ENCODE data around the gene PHF19. TPM values are rescaled to one million over a fixed set of nuclear protein-coding genes. Genes with fewer than 3 reads are reported as not detected.
A peak's percentile ranks its signal among the peaks of the same experiment; 100 is the strongest.

Gene PHF19
- total RNA-seq, 2 experiments from 2014 or later = 210 to 216 TPM

- Mint-ChIP-seq H3K36me3 (ENCODE audit: low read depth) (peaks cover 24% of the 10 kb centered on the region), H3K4me1 (ENCODE audit: low read depth) (peaks cover 65% of the 10 kb centered on the region), H3K27ac (peak overlapping the region; percentile 16), H3K4me3 (no peak overlapping the region), H3K27me3 (no peaks in the 10 kb centered on the region), H3K9me3 (no peaks in the 10 kb centered on the region)
- ChIA-PET CTCF (interaction anchor here (0.7 to 1.7 kb wide), 3 partner anchors 8 to 51 kb away, joined by 3 read pairs; no protein-coding TSS in a partner anchor), POLR2A (interaction anchor here (60.2 to 67.1 kb wide), 2 partner anchors 9 to 26 kb away, joined by 2439 read pairs; partner anchors contain the start of genes PHF19 and TRAF1)
- TF ChIP-seq CTCF (IDR thresholded peaks at IDR 0.05) = no peak
- ATAC-seq (no peak), DNase-seq (no peak)
- intact Hi-C loops (cut with micrococcal nuclease) = no loop called here
Observed at GRCh38 chr9:120885958-120886357, 9.0 kb upstream of the PHF19 start.

GRCh38 chr9:120885457-120885856 is 8.5 kb upstream of the PHF19 start:
- H3K27ac Mint-ChIP-seq = no peak overlapping the region
- ChIA-PET CTCF (interaction anchor here (0.7 to 1.7 kb wide), 2 partner anchors 8 to 35 kb away, joined by 3 read pairs; no protein-coding TSS in a partner anchor), POLR2A (interaction anchor here (60.2 to 67.1 kb wide), 2 partner anchors 9 to 27 kb away, joined by 2439 read pairs; partner anchors contain the start of genes PHF19 and TRAF1)
- TF ChIP-seq CTCF (IDR thresholded peaks at IDR 0.05) = no peak
- H3K9me3 Mint-ChIP-seq = no peaks in the 10 kb centered on the region
- DNase-seq (no peak), ATAC-seq (no peak)
- peaks cover 19% of the 10 kb centered on the region for H3K36me3 Mint-ChIP-seq (ENCODE audit: low read depth)
- H3K27me3 Mint-ChIP-seq = no peaks in the 10 kb centered on the region
- peaks cover 65% of the 10 kb centered on the region for H3K4me1 Mint-ChIP-seq (ENCODE audit: low read depth)
- no peak overlapping the region for H3K4me3 Mint-ChIP-seq
- intact Hi-C loops (cut with micrococcal nuclease) = no loop called here

GRCh38 chr9:120883608-120883996 is 6.6 kb upstream of the PHF19 start:
- Mint-ChIP-seq H3K27ac (peak overlapping the region; percentile 52), H3K9me3 (no peaks in the 10 kb centered on the region), H3K27me3 (no peaks in the 10 kb centered on the region), H3K4me3 (no peak overlapping the region), H3K36me3 (ENCODE audit: low read depth) (peaks cover 17% of the 10 kb centered on the region), H3K4me1 (ENCODE audit: low read depth) (peaks cover 65% of the 10 kb centered on the region)
- ChIA-PET POLR2A (interaction anchor here (0.9 to 67.1 kb wide), 3 partner anchors 11 to 39 kb away, joined by 4 to 2439 read pairs (median 2439); partner anchors contain the start of genes PHF19 and TRAF1), CTCF (interaction anchor here (0.6 to 1.3 kb wide), 3 partner anchors 21 to 28 kb away, joined by 3 read pairs; no protein-coding TSS in a partner anchor)
- DNase-seq (no peak), ATAC-seq (no peak)
- intact Hi-C loops (cut with micrococcal nuclease) = no loop called here
- no peak for TF ChIP-seq CTCF (IDR thresholded peaks at IDR 0.05)

- Mint-ChIP-seq H3K27me3 (no peaks in the 10 kb centered on the region), H3K27ac (peak overlapping the region; percentile 52), H3K4me1 (ENCODE audit: low read depth) (peaks cover 65% of the 10 kb centered on the region), H3K36me3 (ENCODE audit: low read depth) (peaks cover 14% of the 10 kb centered on the region), H3K4me3 (no peak overlapping the region), H3K9me3 (no peaks in the 10 kb centered on the region)
- intact Hi-C loops (cut with micrococcal nuclease) = no loop called here
- no peak for DNase-seq
- POLR2A ChIA-PET = interaction anchor here (0.9 to 67.1 kb wide), 3 partner anchors 12 to 38 kb away, joined by 4 to 2439 read pairs (median 2439); partner anchors contain the start of genes PHF19 and TRAF1
- CTCF ChIA-PET = interaction anchor here (0.6 to 1.3 kb wide), 2 partner anchors 21 to 25 kb away, joined by 3 read pairs; no protein-coding TSS in a partner anchor
- ATAC-seq = no peak
- no peak for TF ChIP-seq CTCF (IDR thresholded peaks at IDR 0.05)
Observed at GRCh38 chr9:120882935-120883607, 6.1 kb upstream of the PHF19 start.

GRCh38 chr9:120879446-120879845 is 2.5 kb upstream of the PHF19 start:
- no peak for DNase-seq
- ChIA-PET POLR2A (interaction anchor here (0.9 to 67.1 kb wide), 3 partner anchors 11 to 35 kb away, joined by 3 to 2439 read pairs (median 3); partner anchors contain the start of gene TRAF1), CTCF (interaction anchor here (2.2 to 4.4 kb wide), 2 partner anchors 10 kb away, joined by 8 to 30 read pairs; no protein-coding TSS in a partner anchor)
- H3K36me3 Mint-ChIP-seq (ENCODE audit: low read depth) = peaks cover 34% of the 10 kb centered on the region
- H3K27me3 Mint-ChIP-seq = no peaks in the 10 kb centered on the region
- no peak for TF ChIP-seq CTCF (IDR thresholded peaks at IDR 0.05)
- intact Hi-C loops (cut with micrococcal nuclease) = loop anchor here (5.0 kb wide), 2 partner anchors 48 to 122 kb away; partner anchors contain the start of gene TRAF1
- H3K27ac Mint-ChIP-seq = peak overlapping the region; percentile 94
- H3K4me1 Mint-ChIP-seq (ENCODE audit: low read depth) = peaks cover 71% of the 10 kb centered on the region
- no peak for ATAC-seq
- no peaks in the 10 kb centered on the region for H3K9me3 Mint-ChIP-seq
- H3K4me3 Mint-ChIP-seq = peak overlapping the region; percentile 83

All from activated CD8-positive, alpha-beta T cell treated with anti-CD3 and anti-CD28 coated beads for 36 hours (primary cell).